B cell (primary cell): ENCODE measurements around the gene CYB5R3. TPM values are rescaled to one million over a fixed set of nuclear protein-coding genes. Genes with fewer than 3 reads are reported as not detected.

Source experiments
- ATAC-seq: fragments of 200-7000 bp; cut with Tn5 transposase; one replicate; pipeline ENCODE4 v1.10.0; 2021; ENCODE audit warnings: low read depth, mild to moderate bottlenecking, moderate number of reproducible peaks, moderate library complexity
- CTCF ChIA-PET: fragments of 350-600 bp; sonication (Branson Sonifier 250); formaldehyde crosslinking; loops from one replicate; lab custom pipeline; 2021; ENCODE audit warnings: antibody characterized with exemption, inconsistent platforms; lab: Charles Lee
- POLR2A ChIA-PET: fragments of 350-600 bp; sonication (Branson Sonifier 250); formaldehyde crosslinking; loops from one replicate; lab custom pipeline; 2021; ENCODE audit warnings: antibody characterized with exemption; lab: Charles Lee
- DNase-seq: peaks from one replicate; pipeline ENCODE4 v3.0.0; 2013
- H2AFZ ChIP-seq: 2 replicates; pipeline ENCODE4 v1.6.1; 2012; ENCODE audit warnings: mild to moderate bottlenecking, low read depth, low read length; ENCODE audit not compliant: insufficient read depth, poor library complexity, severe bottlenecking
- H3K27ac ChIP-seq, 2 donors: 1 replicate in 1 of 2; 2 replicates in 1 of 2; pipeline ENCODE4 v1.5.1; 2012 to 2013; ENCODE audit warnings: low read length in 2 of 2, mild to moderate bottlenecking in 2 of 2, moderate library complexity in 1 of 2
- H3K27me3 ChIP-seq, 4 experiments: fragments of 200-600 bp in 1 of 4; sonication (generic) in 1 of 4; replicated peaks in 1 of 4; 1 replicate in 2 of 4; 2 replicates in 2 of 4; pipeline versions ENCODE4 v1.6.1 to v1.7.0; 2013 to 2016; ENCODE audit warnings: low read length in 3 of 4, mild to moderate bottlenecking in 2 of 4, mixed read lengths in 1 of 4, moderate library complexity in 1 of 4; ENCODE audit not compliant: insufficient read depth in 4 of 4, control insufficient read depth in 3 of 4; ENCODE audit errors: control extremely low read depth in 1 of 4
- H3K36me3 ChIP-seq, 2 experiments: replicated peaks in 1 of 2; 1 replicate in 1 of 2; 2 replicates in 1 of 2; pipeline versions ENCODE4 v1.6.1 to v1.7.1; 2013; ENCODE audit warnings: low read length in 1 of 2; ENCODE audit not compliant: insufficient read depth in 2 of 2, control insufficient read depth in 1 of 2; ENCODE audit errors: control extremely low read depth in 1 of 2, extremely low read depth in 1 of 2
- H3K4me1 ChIP-seq, 2 donors: fragments of 200-600 bp in 1 of 2; sonication (generic) in 1 of 2; 1 replicate in 1 of 2; 2 replicates in 1 of 2; pipeline versions ENCODE4 v1.5.1 to v1.6.1; 2013 to 2017; ENCODE audit warnings: low read length in 2 of 2; ENCODE audit not compliant: control insufficient read depth in 2 of 2, insufficient read depth in 2 of 2
- H3K4me2 ChIP-seq: replicated peaks from 2 replicates; pipeline ENCODE3; 2012; ENCODE audit warnings: mild to moderate bottlenecking, low read depth, low read length; ENCODE audit not compliant: poor library complexity, severe bottlenecking
- H3K4me3 ChIP-seq, 5 experiments: fragments of 200-600 bp in 1 of 5; sonication (generic) in 1 of 5; 1 replicate in 3 of 5; 2 replicates in 2 of 5; pipeline versions ENCODE4 v1.5.1 to v1.7.0; 2011 to 2016; ENCODE audit warnings: low read length in 4 of 5, mild to moderate bottlenecking in 4 of 5, low read depth in 2 of 5, control low read depth in 1 of 5, moderate library complexity in 1 of 5; ENCODE audit not compliant: insufficient read depth in 1 of 5; ENCODE audit errors: control extremely low read depth in 1 of 5, extremely low read depth in 1 of 5
- H3K79me2 ChIP-seq: fragments of 200-600 bp; sonication (generic); one replicate; pipeline ENCODE4 v1.6.0; 2016; ENCODE audit warnings: low read length; ENCODE audit not compliant: control insufficient read depth, insufficient read depth
- H3K9ac ChIP-seq: fragments of 200-600 bp; sonication (generic); 2 replicates; pipeline ENCODE4 v1.6.1; 2017; ENCODE audit warnings: mild to moderate bottlenecking, low read length, moderate library complexity
- H3K9me3 ChIP-seq, 3 donors: one replicate each; pipeline versions ENCODE4 v1.6.1 to v1.7.1; 2013; ENCODE audit warnings: low read length in 2 of 3; ENCODE audit not compliant: control insufficient read depth in 2 of 3, insufficient read depth in 1 of 3; ENCODE audit errors: control extremely low read depth in 1 of 3
- H4K20me1 ChIP-seq: 2 replicates; pipeline ENCODE4 v1.6.0; 2012; ENCODE audit warnings: mild to moderate bottlenecking, low read length; ENCODE audit not compliant: insufficient read depth, control insufficient read depth, poor library complexity, severe bottlenecking
- H3K27ac Mint-ChIP-seq: one replicate; pipeline ENCODE4 v1.8.0; 2021; ENCODE audit warnings: mixed read lengths
- H3K27me3 Mint-ChIP-seq: one replicate; pipeline ENCODE4 v1.8.0; 2021; ENCODE audit warnings: mixed read lengths
- H3K4me1 Mint-ChIP-seq: one replicate; pipeline ENCODE4 v1.8.0; 2021; ENCODE audit warnings: mixed read lengths
- H3K4me3 Mint-ChIP-seq: one replicate; pipeline ENCODE4 v1.8.0; 2021; ENCODE audit warnings: mixed read lengths
- H3K9me3 Mint-ChIP-seq: one replicate; pipeline ENCODE4 v1.8.0; 2022; ENCODE audit warnings: mixed read lengths; ENCODE audit not compliant: insufficient read depth
- EZH2 ChIP-seq: IDR thresholded peaks from 2 replicates; pipeline ENCODE4 v1.6.1; 2012; ENCODE audit warnings: borderline replicate concordance, low read depth, mild to moderate bottlenecking, moderate library complexity, low read length; ENCODE audit not compliant: insufficient read depth, poor library complexity, severe bottlenecking
- WGBS: methylation state at CpG from one replicate; pipeline ENCODE4 v1.1.5; 2013; ENCODE audit warnings: missing lambda C conversion rate; ENCODE audit not compliant: insufficient coverage; 5-methylcytosine and 5-hydroxymethylcytosine counted together
- intact Hi-C: fragments of 100-400 bp; cut with micrococcal nuclease; formaldehyde crosslinking; loops from one replicate; pipeline ENCODE4 v1.10.0; 2022
- polyA plus RNA-seq: library from polyadenylated mRNA; depleted of rRNA; stranded (reverse); fragments of >200 nt; gene quantifications from 2 replicates; pipeline ENCODE4 v1.2.3, GENCODE V29; 2012
- total RNA-seq, 2 donors: library from RNA; stranded (reverse); fragments of 120-200 nt in 1 of 2; gene quantifications; 1 replicate in 1 of 2; 2 replicates in 1 of 2; pipeline versions ENCODE4 v1.2.3 to v1.2.4, GENCODE V29; 2013 to 2022
- TF ChIP-seq, protein P1 (sequence below): fragments of 200-600 bp; IDR thresholded peaks from one replicate; pipeline ENCODE4 v1.8.0; 2022; ENCODE audit warnings: antibody characterized with exemption, mild to moderate bottlenecking

CYB5R3 gene
- total and polyA plus RNA-seq, 2 donors (not counting 1 experiment from before 2014, with no cell fraction given) = 60.8 to 79.2 TPM

DNA sequence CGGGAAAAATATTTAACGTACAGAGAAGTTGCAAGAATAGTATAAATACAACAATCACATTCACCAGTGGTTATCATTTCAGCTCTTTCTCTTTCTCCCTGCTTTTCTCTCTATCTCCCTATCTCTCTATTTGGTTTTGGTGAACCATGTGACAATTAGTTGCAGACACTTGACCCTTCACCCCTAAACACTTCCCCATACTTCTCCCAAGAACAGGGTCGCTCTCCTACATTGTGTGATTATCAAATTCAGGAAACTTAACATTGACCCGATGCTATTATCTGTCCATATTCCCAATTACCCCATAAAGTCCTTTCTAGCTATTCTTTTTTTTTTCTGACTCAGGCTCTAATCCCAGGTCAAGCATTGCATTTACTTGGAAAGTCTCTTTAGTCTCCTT, 4.8 kb upstream of the CYB5R3 start:
- no peak overlapping the region for H3K4me3 Mint-ChIP-seq
- intact Hi-C loops = no loop called here
- Histone ChIP-seq H3K36me3 (no peaks in the 10 kb centered on the region), H3K4me3 (no peak overlapping the region), H3K27me3 (no peaks in the 10 kb centered on the region), H3K4me1 (peaks cover 35 to 56% of the 10 kb centered on the region in 2 donors), H3K4me2 (no peak overlapping the region), H3K79me2 (peaks cover 22% of the 10 kb centered on the region), H3K9ac (no peak overlapping the region), H2AFZ (no peak overlapping the region), H3K9me3 (no peaks in the 10 kb centered on the region), H4K20me1 (no peaks in the 10 kb centered on the region), H3K27ac (no peak overlapping the region)
- 100% methylated on average over 2 of the region's 4 CpGs for WGBS
- TF ChIP-seq, protein P1, sequence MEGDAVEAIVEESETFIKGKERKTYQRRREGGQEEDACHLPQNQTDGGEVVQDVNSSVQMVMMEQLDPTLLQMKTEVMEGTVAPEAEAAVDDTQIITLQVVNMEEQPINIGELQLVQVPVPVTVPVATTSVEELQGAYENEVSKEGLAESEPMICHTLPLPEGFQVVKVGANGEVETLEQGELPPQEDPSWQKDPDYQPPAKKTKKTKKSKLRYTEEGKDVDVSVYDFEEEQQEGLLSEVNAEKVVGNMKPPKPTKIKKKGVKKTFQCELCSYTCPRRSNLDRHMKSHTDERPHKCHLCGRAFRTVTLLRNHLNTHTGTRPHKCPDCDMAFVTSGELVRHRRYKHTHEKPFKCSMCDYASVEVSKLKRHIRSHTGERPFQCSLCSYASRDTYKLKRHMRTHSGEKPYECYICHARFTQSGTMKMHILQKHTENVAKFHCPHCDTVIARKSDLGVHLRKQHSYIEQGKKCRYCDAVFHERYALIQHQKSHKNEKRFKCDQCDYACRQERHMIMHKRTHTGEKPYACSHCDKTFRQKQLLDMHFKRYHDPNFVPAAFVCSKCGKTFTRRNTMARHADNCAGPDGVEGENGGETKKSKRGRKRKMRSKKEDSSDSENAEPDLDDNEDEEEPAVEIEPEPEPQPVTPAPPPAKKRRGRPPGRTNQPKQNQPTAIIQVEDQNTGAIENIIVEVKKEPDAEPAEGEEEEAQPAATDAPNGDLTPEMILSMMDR = no peak
- no peak for TF ChIP-seq EZH2
- H3K4me1 Mint-ChIP-seq = peaks cover 38% of the 10 kb centered on the region
- no peaks in the 10 kb centered on the region for H3K9me3 Mint-ChIP-seq
- DNase-seq (no peak), ATAC-seq (no peak)
- H3K27ac Mint-ChIP-seq = no peak overlapping the region
- ChIA-PET POLR2A (interaction anchor here (0.5 kb wide), 1 partner anchor 12 kb away, joined by 4 read pairs; no protein-coding TSS in a partner anchor), CTCF (interaction anchor here (1.0 to 2.3 kb wide), 5 partner anchors 9 to 214 kb away, joined by 3 to 15 read pairs (median 3); no protein-coding TSS in a partner anchor)
- no peaks in the 10 kb centered on the region for H3K27me3 Mint-ChIP-seq

DNA sequence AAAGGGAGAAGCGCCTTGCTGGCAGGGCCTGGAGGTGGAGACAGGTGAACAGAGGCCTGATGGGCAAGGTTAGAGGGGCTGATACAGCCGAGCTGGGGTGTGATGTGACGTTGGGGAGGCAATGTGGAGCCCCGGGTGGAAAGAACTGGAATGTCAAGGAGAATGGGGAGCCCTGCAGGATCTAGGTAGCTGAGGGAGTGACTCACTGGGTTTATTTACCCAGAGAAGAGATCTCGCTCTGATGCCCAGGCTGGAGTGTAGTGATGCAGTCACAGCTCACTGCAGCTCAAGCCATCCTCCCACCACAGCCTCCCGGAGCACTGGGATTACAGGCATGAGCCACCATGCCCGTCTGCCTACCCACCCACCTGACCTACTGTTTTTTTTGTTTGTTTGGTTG, 1.9 kb upstream of the CYB5R3 start:
- H3K4me2 ChIP-seq = no peak overlapping the region
- WGBS = 95% methylated on average over 5 of the region's 7 CpGs
- Mint-ChIP-seq H3K4me1 (peaks cover 52% of the 10 kb centered on the region), H3K4me3 (peak overlapping the region; percentile 66), H3K27me3 (no peaks in the 10 kb centered on the region), H3K9me3 (no peaks in the 10 kb centered on the region), H3K27ac (peak overlapping the region; percentile 65)
- DNase-seq (no peak), ATAC-seq (no peak)
- no peak overlapping the region for H3K27ac ChIP-seq
- peaks cover 45 to 59% of the 10 kb centered on the region in 2 donors for H3K4me1 ChIP-seq
- H2AFZ ChIP-seq = no peak overlapping the region
- intact Hi-C loops = no loop called here
- H4K20me1 ChIP-seq = peaks cover 27% of the 10 kb centered on the region
- H3K27me3 ChIP-seq = no peaks in the 10 kb centered on the region
- H3K36me3 ChIP-seq = no peaks in the 10 kb centered on the region
- no peak for TF ChIP-seq EZH2
- TF ChIP-seq, protein P1 = no peak
- peaks cover 51% of the 10 kb centered on the region for H3K79me2 ChIP-seq
- H3K9ac ChIP-seq = no peak overlapping the region
- CTCF ChIA-PET = interaction anchor here (2.2 kb wide), 1 partner anchor 30 kb away, joined by 7 read pairs; no protein-coding TSS in a partner anchor
- POLR2A ChIA-PET = interaction anchor here (0.7 kb wide), 1 partner anchor 37 kb away, joined by 3 read pairs; the partner anchor contains the start of gene POLDIP3
- no peaks in the 10 kb centered on the region for H3K9me3 ChIP-seq
- no peak overlapping the region for H3K4me3 ChIP-seq
